OCI-LY3 (cell line): Measurements from ENCODE around the gene RSAD2.
"Not testable (repeated sequence)": the region's sequence is repeated elsewhere in the genome, so short reads cannot be mapped to it uniquely, and the experiment has no call there.

Experiments
- CTCF ChIP-seq: fragments of 200-600, 300-600 bp; sonication (generic); IDR thresholded peaks from 2 replicates; pipeline ENCODE4 v1.5.1; 2014; ENCODE audit warnings: antibody characterized with exemption, low read length, low read depth
- EZH2phosphoT487 ChIP-seq: fragments of 200-600 bp; shearing (Covaris generic); IDR thresholded peaks from 2 replicates; pipeline ENCODE4 v1.6.1; 2018; ENCODE audit warnings: antibody characterized with exemption, mixed run types, low read depth

GRCh38 chr2:6858466-6859027 is 19.0 kb upstream of the RSAD2 start:
- TF ChIP-seq CTCF, EZH2phosphoT487: not testable (repeated sequence)
